ENCODE results near the gene PDE4D.

PDE4D gene

GRCh38 chr5:59571067-59571466 lies 322.5 kb downstream of the PDE4D start:
- TF ChIP-seq SIN3A (IDR thresholded peaks at IDR 0.05; ENCODE audit: borderline replicate concordance, insufficient read depth, low read length) (no peak), POLR2AphosphoS5 (IDR thresholded peaks at IDR 0.05; ENCODE audit: low read depth, low read length) (no peak), REST (IDR thresholded peaks at IDR 0.05; ENCODE audit: insufficient read depth in 1 of 2, low read depth in 2 of 2, low read length in 2 of 2) (no peak), TAF1 (IDR thresholded peaks at IDR 0.05; ENCODE audit: borderline replicate concordance, insufficient read depth, low read length) (no peak), FOXP2 (optimal IDR thresholded peaks at IDR 0.05; ENCODE audit: borderline replicate concordance, extremely low read depth, extremely low read length, insufficient read depth) (no peak)

GRCh38 chr5:59569608-59570334 lies 323.8 kb downstream of the PDE4D start:
- TF ChIP-seq TAF1 (IDR thresholded peaks at IDR 0.05; ENCODE audit: borderline replicate concordance, insufficient read depth, low read length) (no peak), POLR2AphosphoS5 (IDR thresholded peaks at IDR 0.05; ENCODE audit: low read depth, low read length) (no peak), REST (IDR thresholded peaks at IDR 0.05; ENCODE audit: insufficient read depth in 1 of 2, low read depth in 2 of 2, low read length in 2 of 2) (no peak), FOXP2 (optimal IDR thresholded peaks at IDR 0.05; ENCODE audit: borderline replicate concordance, extremely low read depth, extremely low read length, insufficient read depth) (no peak), SIN3A (IDR thresholded peaks at IDR 0.05; ENCODE audit: borderline replicate concordance, insufficient read depth, low read length) (no peak)

GRCh38 chr5:59569158-59569557 lies 324.4 kb downstream of the PDE4D start:
- no peak for TF ChIP-seq REST (IDR thresholded peaks at IDR 0.05; ENCODE audit: insufficient read depth in 1 of 2, low read depth in 2 of 2, low read length in 2 of 2)
- no peak for TF ChIP-seq FOXP2 (optimal IDR thresholded peaks at IDR 0.05; ENCODE audit: borderline replicate concordance, extremely low read depth, extremely low read length, insufficient read depth)
- no peak for TF ChIP-seq SIN3A (IDR thresholded peaks at IDR 0.05; ENCODE audit: borderline replicate concordance, insufficient read depth, low read length)
- TF ChIP-seq TAF1 (IDR thresholded peaks at IDR 0.05; ENCODE audit: borderline replicate concordance, insufficient read depth, low read length), result no peak
- no peak for TF ChIP-seq POLR2AphosphoS5 (IDR thresholded peaks at IDR 0.05; ENCODE audit: low read depth, low read length)

- TF ChIP-seq REST (IDR thresholded peaks at IDR 0.05; ENCODE audit: insufficient read depth in 1 of 2, low read depth in 2 of 2, low read length in 2 of 2) (no peak), FOXP2 (optimal IDR thresholded peaks at IDR 0.05; ENCODE audit: borderline replicate concordance, extremely low read depth, extremely low read length, insufficient read depth) (no peak), SIN3A (IDR thresholded peaks at IDR 0.05; ENCODE audit: borderline replicate concordance, insufficient read depth, low read length) (no peak), TAF1 (IDR thresholded peaks at IDR 0.05; ENCODE audit: borderline replicate concordance, insufficient read depth, low read length) (no peak), POLR2AphosphoS5 (IDR thresholded peaks at IDR 0.05; ENCODE audit: low read depth, low read length) (no peak)
Measured at GRCh38 chr5:59568161-59568560, 325.4 kb downstream of the PDE4D start.
